Stimulated activated CD8-positive, alpha-beta memory T cell treated with anti-CD3 and anti-CD28 coated beads, Interleukin-15, amount 100 ng/mL, for 24 hours (primary cell): Measurements from ENCODE around the gene FMN1.

ENCODE experiments used
- DNase-seq: peaks from one replicate; pipeline ENCODE4 v3.0.0-alpha.2; 2020; ENCODE audit warnings: low read depth

The FMN1 gene

GRCh38 chr15:33157371-33158037 is 37.0 kb downstream of the FMN1 start:
- no peak for DNase-seq

- DNase-seq: no peak
Measured at GRCh38 chr15:33155691-33156420, 38.7 kb downstream of the FMN1 start.

GRCh38 chr15:33154351-33155166 is 40.0 kb downstream of the FMN1 start:
- DNase-seq: no peak

- DNase-seq: no peak
Measured at GRCh38 chr15:33153548-33153947, 41.0 kb downstream of the FMN1 start.

GRCh38 chr15:33152502-33153109 is 41.9 kb downstream of the FMN1 start:
- no peak for DNase-seq

GRCh38 chr15:33150971-33151370 is 43.5 kb downstream of the FMN1 start:
- DNase-seq: no peak

GRCh38 chr15:33150431-33150941 is 44.0 kb downstream of the FMN1 start:
- no peak for DNase-seq

GRCh38 chr15:33149919-33150318 is 44.6 kb downstream of the FMN1 start:
- DNase-seq: no peak

- no peak for DNase-seq
Measured at GRCh38 chr15:33148129-33148751, 46.3 kb downstream of the FMN1 start.

GRCh38 chr15:33146051-33146450 is 48.5 kb downstream of the FMN1 start:
- no peak for DNase-seq

- no peak for DNase-seq
Measured at GRCh38 chr15:33145447-33145846, 49.1 kb downstream of the FMN1 start.

GRCh38 chr15:33142708-33143107 is 51.8 kb downstream of the FMN1 start:
- DNase-seq: no peak

- DNase-seq: no peak
Measured at GRCh38 chr15:33138000-33138399, 56.5 kb downstream of the FMN1 start.

GRCh38 chr15:33137101-33137500 is 57.4 kb downstream of the FMN1 start:
- no peak for DNase-seq

GRCh38 chr15:33136353-33136752 is 58.2 kb downstream of the FMN1 start:
- DNase-seq: no peak

GRCh38 chr15:33135355-33135781 is 59.1 kb downstream of the FMN1 start:
- DNase-seq: no peak

- no peak for DNase-seq
Measured at GRCh38 chr15:33132722-33133345, 61.7 kb downstream of the FMN1 start.

- no peak for DNase-seq
Measured at GRCh38 chr15:33132233-33132580, 62.3 kb downstream of the FMN1 start.

GRCh38 chr15:33131552-33132232 is 62.8 kb downstream of the FMN1 start:
- no peak for DNase-seq

GRCh38 chr15:33126559-33127290 is 67.8 kb downstream of the FMN1 start:
- DNase-seq: peak; percentile 14
